GM19455 (cell line): ENCODE data around the gene LRRC36.
"Not testable (repeated sequence)": the region's sequence is repeated elsewhere in the genome, so short reads cannot be mapped to it uniquely, and the experiment has no call there.

Source experiments
- ATAC-seq: cut with Tn5 transposase; IDR thresholded peaks from one replicate; pipeline ENCODE4 v1.9.1; 2021; ENCODE audit not compliant: unreplicated experiment

Gene LRRC36

GRCh38 chr16:67399749-67400704 is 73.4 kb downstream of the LRRC36 start:
- ATAC-seq, result no peak

GRCh38 chr16:67400901-67401300 is 74.3 kb downstream of the LRRC36 start:
- ATAC-seq, result no peak

- ATAC-seq, result no peak
Measured at GRCh38 chr16:67403976-67404555, 77.5 kb downstream of the LRRC36 start.

GRCh38 chr16:67404740-67405226 is 78.2 kb downstream of the LRRC36 start:
- ATAC-seq, result no peak

GRCh38 chr16:67405336-67405735 is 78.7 kb downstream of the LRRC36 start:
- no peak for ATAC-seq

GRCh38 chr16:67406111-67406971 is 79.7 kb downstream of the LRRC36 start:
- ATAC-seq, result no peak

GRCh38 chr16:67407176-67407787 is 80.7 kb downstream of the LRRC36 start:
- no peak for ATAC-seq

- ATAC-seq, result no peak
Measured at GRCh38 chr16:67407788-67408452, 81.3 kb downstream of the LRRC36 start.

- no peak for ATAC-seq
Measured at GRCh38 chr16:67409631-67410030, 83.0 kb downstream of the LRRC36 start.

- ATAC-seq, result no peak
Measured at GRCh38 chr16:67411339-67411738, 84.7 kb downstream of the LRRC36 start.

GRCh38 chr16:67412294-67412693 is 85.7 kb downstream of the LRRC36 start:
- no peak for ATAC-seq

GRCh38 chr16:67413978-67414911 is 87.6 kb downstream of the LRRC36 start:
- ATAC-seq, result no peak

- ATAC-seq, result not testable (repeated sequence)
Measured at GRCh38 chr16:67415421-67415820, 88.8 kb downstream of the LRRC36 start.

GRCh38 chr16:67415872-67416793 is 89.5 kb downstream of the LRRC36 start, which contains the start of gene ZDHHC1:
Gene ZDHHC1, minus strand, starts transcription at chr16:67416477. Its CDS starts 8,702 bp downstream, at chr16:67407775.
- peak; percentile 74 for ATAC-seq

GRCh38 chr16:67417333-67418061 is 90.9 kb downstream of the LRRC36 start:
- no peak for ATAC-seq

- ATAC-seq, result no peak
Measured at GRCh38 chr16:67419502-67419901, 92.9 kb downstream of the LRRC36 start.

GRCh38 chr16:67419931-67420330 is 93.3 kb downstream of the LRRC36 start:
- no peak for ATAC-seq
